HG03469 (cell line): ENCODE data around the gene C11orf21.

Experiments used
- ATAC-seq: cut with Tn5 transposase; IDR thresholded peaks from one replicate; pipeline ENCODE4 v1.9.1; 2021; ENCODE audit warnings: mild to moderate bottlenecking, moderate library complexity, moderate number of reproducible peaks; ENCODE audit not compliant: unreplicated experiment

The C11orf21 gene

DNA sequence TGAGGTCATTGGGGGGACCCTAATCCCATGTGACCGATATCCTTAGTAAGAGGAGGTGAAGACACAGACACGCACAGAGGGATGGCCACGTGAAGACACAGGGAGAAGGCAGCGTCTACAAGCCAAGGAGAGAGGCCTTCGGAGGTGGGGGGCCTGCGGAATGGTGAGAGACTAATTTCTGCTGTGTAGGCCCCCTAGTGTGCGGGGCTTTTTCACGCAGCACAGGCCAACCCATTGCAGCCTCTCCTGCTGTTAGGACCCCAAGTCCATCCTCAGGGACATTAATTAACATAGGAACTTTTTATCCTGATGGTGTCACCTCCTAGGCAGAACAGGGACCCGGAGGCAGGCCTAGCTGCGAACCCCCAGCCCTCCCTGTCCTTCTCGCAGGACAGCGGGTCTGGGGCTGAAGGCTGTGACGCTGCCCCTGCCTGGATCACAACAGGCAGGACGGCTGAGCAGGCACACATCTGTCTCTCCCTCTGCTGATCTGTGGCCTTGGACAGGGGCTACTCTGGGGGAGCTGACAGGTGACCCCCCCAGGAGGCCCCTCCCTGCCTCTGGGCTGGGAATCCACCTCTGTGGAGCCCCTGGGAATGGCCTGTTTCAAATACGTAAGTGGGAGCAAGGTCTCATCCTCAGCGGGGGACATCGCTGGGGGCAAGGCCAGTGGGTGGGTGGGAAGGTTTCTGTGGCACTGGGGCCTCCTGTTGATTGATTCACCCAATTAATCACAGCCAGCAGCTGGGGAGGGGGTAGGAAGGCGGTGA lies 39.2 kb downstream of the C11orf21 start:
- ATAC-seq: no peak

DNA sequence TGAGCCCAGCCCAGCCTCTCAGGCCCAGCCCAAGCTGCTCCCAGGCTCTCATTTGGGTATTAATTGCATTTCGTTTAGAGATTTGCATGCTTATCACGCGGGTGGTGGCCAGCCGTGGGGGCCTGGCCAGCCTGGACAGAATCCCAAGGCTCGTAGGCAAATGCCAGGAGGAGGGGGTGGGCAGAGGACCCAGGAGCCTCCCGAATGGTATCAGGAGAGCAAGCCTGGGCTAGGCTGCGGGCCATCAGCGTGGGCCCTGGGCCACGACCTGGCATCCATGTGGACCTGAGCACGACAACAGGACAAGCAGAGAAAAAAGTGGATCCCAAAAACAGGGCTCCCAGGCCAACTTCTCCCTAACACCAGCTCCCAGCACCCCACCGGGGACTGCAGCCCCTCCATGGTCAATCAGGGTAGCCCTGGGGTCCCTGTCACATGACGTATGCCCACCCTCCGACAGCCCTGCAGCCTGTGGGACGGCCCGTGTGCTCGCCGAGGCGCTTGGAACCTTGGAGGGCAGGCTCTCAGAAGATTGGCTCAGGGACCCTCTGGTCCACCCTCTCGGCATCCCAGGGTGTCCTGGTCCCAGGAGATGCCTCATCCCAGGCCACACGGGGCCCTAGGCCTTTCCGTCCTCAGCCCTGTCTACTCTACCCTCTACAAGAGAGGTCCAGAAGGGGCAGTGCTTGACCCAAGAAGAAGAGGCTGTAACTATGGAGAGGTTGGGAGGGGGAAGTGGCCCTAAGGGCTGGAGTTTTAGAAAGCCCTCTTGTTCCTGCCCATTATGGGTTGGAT lies 40.1 kb downstream of the C11orf21 start:
- no peak for ATAC-seq

DNA sequence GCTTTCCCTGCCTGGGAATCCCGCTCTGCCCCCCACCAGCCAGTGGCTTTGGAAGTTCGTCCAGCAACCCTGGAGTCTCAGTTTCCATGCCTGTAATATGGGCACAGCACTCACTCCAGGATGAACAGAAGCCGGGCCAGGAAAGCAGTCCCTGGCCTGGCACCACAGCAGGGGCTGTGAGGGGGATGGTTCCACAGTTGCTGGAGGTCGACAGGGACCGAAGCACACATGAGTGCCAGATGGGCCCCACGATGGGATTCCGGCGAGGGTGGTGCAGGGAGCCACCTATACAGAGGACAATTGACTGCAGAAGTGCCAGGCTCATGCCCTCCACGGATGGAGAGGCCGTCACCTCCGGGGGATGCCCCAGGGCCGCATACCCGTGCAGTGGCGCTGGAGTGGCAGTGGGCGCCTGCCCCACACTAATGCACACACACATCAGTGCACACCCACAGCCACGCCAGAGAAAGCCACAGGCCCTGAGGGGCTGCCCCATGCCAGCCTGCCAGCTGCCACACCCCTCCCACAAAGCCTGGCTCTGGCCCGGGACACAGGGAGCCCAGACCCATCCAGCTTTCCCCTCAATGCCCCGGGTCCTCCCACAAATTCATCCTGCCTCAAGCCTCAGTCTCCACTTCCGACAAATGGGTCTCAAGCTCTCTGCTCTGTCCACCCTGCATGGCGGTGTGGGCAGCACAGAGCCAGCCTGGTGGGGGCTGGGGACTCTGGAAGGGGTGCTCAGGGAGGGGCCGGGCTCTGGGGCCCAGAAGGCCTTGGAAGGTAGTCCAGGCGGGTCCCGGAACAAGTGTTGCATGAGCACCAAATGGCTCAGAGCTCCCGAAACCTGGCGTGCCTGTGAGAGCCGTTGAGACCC lies 41.0 kb downstream of the C11orf21 start:
- ATAC-seq: no peak

DNA sequence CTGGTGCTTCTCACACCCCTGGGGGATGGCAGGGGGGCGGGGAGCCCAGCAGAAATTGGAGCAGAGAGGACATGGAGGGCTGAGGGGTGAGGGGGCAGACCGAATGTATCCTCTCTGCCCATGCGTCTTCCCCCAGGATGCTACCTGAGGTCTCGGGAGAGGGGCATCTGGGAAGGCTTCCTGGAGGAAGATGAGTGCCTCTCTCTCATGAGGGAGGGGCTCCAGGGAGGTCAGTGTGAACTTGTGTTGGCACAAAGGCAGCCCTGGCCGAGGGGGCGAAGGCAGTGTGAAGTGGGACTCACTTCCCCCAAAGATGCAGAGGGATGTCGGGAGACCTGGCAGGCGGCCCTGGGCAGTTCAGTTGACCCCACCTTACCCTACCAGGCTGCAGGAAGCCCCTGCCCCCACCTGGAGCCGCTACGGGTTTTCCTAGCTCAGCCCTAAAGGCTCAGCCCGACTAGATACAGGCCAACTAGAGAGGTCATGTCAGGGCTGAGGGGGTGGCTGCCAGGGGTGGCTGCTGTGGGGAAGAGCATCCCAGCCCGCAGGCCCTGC lies 41.7 kb downstream of the C11orf21 start:
- ATAC-seq: no peak

DNA sequence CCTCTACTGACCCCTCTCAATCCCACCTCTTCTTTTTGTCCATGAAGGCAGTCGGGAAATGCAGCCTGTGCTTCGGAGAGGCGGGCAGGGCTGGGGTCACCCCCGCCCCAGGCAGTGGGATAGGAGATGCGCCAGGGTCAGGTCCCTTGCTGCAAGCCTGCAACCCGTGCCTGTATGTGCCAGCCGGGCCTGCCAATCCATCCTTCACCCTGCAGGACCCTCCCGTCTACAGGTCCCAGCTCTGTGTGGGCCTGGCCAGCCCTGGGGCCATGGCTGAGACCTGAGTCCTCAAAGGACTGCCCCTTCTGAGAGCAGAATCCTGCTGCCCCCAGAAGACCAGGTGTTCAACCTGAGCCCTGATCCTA lies 42.3 kb downstream of the C11orf21 start:
- no peak for ATAC-seq

DNA sequence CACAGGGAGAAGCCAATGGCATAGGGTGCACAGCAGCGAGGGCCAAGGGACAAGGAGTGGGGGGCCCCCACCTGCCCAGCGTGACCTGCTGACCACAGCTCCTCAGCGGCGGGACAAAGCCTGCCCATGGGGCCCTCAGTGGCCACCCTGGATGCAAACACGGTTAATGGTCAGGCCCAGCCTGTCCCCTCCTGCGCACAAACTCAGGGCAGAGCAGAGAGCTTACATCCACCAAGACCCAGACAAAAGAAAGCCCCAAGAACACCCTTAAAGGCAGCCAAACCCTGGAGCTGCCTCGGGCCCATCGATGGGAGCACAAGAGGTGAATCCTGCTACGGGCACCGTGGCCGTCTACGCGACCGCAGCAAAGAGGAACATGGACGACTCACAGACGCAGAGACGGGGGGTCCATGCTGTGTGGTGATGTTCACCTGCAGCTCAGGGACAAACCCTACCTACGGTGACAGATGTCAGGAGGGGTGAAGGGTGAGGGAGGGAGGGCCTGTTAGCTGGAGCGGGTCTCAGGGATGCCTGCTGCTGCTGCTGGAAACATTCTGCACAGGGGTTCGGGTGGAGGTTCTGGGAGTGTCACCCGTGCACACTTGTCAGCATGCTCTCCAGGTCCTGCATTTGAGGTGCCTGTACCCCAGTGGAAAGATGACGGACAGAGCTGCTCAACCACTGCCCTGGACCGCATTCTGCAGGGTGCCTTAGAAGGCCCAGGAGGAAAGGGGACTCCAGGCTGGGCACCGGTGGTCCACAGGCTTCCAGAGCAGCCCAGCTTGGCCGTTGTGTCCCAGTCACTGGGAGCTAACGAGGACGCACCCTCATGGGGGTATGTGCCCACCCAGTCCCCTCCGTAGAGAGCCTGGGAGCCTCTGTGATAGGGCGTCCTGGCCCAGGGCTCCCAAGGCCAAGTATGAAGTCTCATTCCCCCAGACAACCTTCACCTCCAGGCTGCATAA lies 42.9 kb downstream of the C11orf21 start:
- ATAC-seq: no peak

DNA sequence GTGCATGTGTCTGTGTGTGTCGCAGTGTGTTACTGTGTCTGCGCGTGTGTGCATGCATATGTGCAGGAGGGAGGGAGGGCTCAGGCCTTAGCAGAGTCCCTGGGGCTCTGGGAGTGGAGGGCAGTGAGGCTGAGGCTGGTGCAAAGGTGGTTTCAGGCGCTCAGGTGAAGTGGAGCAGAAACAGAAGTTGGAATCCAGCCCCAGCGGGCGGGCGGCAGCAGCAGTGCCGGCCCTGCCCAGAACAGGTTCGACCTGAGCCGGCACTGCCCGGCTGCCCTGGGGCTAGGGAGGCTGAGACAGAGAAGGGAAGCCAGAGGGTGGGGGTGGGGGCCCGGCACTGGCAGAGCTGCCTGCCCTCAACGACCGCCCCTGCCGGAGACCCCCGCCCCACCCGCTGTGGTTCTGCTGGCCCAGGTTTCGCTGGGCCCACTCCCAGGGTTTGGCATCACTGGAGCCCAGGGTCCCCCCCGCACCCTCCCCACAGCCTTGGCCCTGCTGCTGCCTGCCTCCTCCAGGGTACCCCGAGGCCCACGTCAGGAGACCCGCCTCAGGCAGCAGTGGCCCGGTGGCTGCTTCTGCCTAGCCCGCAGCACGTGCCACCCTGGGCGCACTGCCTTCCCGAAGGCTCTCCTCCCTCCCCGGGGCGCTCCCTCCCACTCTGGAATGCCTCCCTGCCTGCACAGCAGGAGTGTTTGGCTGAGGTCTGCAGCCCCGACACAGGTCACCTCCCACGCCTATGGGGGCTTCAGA lies 44.6 kb downstream of the C11orf21 start:
- no peak for ATAC-seq

DNA sequence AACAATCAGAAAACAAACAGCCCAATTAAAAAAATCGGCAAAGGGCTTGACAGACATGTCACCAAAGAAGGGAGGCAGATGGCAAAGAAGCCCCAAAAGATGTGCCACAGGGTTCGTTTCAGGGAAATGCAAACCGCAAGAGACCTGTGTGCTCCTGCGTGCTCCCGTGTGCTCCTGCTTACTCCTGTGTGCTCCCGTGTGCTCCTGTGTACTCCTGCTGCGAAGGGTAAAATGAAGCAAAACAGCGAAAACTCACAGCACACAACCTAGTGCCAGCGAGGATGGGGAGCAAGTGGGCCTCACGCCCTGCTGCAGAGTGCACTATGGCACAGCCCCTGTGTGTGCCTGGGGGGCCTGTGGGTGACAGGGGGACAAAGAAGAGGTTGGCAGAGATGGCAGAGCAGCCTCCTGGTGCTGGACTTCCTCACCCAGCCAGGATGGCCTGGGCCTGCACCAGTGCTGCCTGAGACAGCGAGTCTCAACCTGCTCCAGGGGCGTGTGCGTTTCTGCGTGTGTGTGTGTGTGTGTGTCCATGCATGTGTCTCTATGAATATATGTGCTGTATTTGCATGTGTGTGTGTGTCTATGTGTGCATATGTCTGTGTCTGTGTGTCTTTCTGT lies 45.3 kb downstream of the C11orf21 start:
- ATAC-seq: no peak

DNA sequence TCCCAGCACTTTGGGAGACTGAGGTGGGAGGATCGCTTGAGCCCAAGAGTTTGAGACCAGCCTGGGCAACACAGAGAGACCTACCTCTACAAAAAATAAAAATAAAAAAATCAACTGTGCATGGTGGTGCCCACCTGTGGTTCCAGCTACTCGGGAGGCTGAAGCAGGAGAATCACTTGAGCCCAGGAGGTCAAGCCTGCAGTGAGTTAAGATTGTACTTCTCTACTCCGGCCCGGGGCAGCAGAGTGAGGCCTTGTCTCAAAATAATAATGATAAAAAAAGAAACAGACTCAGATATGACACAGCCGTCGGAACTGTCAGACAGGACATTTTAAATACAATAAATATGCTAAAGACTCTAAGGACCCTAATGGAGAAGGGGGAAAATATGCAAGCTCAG lies 49.7 kb downstream of the C11orf21 start:
- no peak for ATAC-seq

DNA sequence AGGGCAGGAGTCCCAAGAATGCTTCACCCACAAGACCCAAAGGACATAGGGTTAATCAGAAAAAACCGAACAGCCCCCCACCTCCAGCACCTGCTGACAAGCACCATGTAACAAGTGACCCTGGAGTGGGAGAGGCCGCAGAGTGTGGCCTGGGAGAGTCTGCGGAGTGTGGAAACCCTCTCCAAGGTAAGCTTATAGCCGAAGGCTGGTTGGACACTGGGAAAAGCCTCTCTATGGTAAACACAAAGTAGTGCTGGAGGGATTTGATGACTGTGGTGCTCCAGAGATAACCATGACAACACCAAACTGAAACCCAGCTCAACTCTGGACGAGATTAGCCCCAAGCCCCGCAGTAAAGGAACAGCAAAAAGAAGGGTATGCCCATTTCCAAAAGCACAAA lies 50.6 kb downstream of the C11orf21 start:
- ATAC-seq: no peak

DNA sequence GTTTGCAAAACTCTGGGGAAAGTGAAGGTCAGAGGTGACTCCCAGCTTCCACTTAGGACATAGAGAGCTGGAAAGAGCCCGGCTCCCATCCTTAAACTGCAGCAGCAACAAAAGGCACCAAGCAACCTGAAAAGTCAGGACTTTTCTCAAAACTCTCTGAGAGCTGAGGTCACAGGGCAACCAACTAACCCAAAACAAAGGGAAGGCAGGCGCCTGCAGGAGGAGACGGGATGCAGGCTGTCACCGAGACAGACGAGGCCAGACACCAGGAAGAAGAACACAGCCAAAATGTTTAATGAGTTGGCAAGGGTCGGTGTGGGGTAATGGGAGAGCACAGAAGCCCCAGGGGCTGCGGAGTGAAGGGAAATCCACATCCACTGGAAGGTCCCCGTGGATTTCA lies 51.2 kb downstream of the C11orf21 start:
- ATAC-seq: no peak

DNA sequence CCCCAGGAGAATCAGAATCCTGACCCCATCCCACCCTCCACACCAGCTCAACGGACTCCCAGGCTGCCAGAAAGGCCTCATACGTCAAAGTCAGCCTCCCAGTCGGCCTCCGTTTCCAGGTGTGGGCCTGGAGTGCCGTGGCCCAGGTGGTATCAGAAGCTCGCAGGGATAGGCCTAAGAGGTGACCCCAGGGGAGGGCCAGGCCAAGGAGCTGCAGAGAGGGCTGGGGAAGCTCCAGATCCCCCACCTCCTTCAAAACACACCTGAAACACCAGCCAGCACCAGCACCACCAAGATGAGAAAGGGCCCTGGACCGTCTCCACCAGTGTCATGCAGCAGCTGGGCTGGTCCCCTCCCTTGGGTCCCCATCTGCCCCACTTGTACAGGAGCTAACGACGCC lies 51.7 kb downstream of the C11orf21 start:
- ATAC-seq: no peak

DNA sequence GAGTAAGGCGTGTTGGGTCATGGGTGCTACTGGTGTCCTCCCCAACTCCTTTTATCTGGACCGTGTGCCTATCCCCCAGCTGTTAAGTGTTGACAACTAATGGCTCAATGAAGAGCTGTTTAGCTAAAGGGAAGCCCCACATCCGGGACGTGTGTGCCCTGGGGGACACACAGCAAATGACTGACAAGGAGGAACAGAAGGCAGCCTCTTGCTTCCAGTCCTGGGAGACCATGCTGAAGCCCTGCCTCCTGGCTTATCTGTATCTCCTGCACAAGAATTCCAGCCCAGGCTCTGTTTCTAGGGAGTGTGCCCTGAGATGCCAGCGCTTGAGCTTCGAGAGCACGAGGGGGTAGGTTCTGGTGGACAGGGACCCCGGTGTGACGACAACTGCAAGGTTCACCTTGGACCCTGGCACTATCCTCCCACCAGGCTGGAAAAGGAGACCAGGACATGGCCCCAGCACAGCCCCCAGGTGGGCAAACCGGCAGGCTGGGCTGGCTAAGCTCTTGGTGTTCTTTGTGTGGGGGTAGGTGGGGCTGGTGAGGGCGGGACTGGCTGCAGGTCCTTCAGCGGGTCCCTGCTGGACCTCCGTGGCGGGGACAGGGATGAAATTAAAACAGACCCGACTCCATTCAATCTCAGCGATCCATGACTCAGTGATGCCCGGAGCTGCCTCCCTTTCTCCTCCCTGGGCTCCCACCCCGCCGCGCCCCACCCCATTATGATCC lies 52.4 kb downstream of the C11orf21 start:
- ATAC-seq: no peak

DNA sequence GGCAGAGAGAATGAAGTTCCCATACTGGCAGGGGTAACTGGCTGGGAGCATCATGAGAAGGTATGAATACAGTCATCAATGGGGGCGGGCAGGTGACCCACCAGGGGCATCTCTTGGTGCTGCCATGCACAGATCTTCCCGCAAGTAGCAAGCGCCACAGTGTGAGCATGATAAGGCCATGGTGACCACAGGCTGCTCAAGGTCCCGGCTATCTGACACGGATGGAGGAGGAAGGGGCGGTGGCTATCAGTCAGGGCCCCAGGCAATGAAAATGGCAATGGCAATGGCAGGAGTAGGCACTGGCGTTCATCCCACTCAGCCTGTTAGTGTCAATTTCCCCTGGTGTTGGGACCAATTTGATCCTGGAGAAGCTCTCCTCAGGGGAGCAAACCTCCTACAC lies 53.0 kb downstream of the C11orf21 start:
- ATAC-seq: no peak

DNA sequence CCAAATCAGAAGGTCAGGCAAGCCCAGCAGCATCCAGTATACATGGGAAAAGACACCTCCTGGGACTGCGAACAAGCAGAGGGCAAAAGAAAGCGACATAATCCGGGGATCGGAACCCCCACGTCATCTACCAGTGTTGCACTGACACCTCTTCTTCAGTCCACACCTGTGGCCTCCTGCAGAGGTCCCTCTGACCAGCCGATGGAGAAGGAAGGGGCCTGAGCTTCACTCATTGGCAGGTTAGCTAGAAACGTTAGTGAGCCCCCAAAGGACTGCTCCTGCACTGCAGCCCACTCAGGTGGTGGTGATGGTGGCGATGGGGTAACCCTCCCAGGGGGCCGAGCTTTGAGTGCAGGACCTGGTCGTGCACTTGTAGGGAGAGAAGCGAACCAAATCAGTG lies 53.5 kb downstream of the C11orf21 start:
- no peak for ATAC-seq

DNA sequence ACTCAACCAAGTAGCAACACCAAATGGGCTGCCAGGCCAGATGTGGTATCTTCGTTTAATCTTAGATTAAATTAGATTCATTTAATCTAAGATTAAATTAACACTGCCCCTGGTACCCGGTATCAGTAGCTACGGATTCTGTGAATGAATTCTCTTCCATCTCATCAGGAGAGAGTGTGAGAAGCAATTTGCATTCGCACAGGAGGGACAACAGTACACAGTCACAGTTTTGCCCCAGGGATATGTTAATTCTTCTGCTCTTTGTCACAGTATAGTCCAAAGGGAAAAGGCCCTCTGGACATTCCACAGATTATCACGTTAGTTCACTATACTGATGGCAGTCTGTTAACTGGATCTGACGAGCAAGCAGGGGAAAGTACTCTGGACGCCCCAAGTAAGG lies 54.2 kb downstream of the C11orf21 start:
- no peak for ATAC-seq
